GM12878 (cell line): ENCODE results near the gene RAE1. TPM values are rescaled to one million over a fixed set of nuclear protein-coding genes. Genes with fewer than 3 reads are reported as not detected.

ENCODE experiments used
- ATAC-seq: fragments of 200-7000 bp; cut with Tn5 transposase; 3 replicates; pipeline ENCODE4 v1.9.1; 2020; ENCODE audit warnings: mild to moderate bottlenecking, moderate library complexity
- BruUV-seq: library from RNA; stranded (reverse); fragments of 400-500 nt; replicated peaks from 2 replicates; lab custom pipeline; 2021; lab: Mats Ljungman, UMichigan
- CTCF ChIA-PET: fragments of 300-600 bp; sonication (Branson Sonifier 250); formaldehyde crosslinking; extraction: SDS; loops from one replicate; lab custom pipeline; 2021; ENCODE audit warnings: inconsistent platforms; lab: Yijun Ruan, JAX
- POLR2A ChIA-PET: fragments of 350-600 bp; formaldehyde crosslinking; extraction: SDS; loops from one replicate; lab custom pipeline; 2021; ENCODE audit warnings: inconsistent platforms; lab: Charles Lee
- RAD21 ChIA-PET: fragments of 300-600 bp; sonication (Branson Sonifier 250); formaldehyde crosslinking; loops from one replicate; lab custom pipeline; 2023; ENCODE audit warnings: antibody characterized with exemption; ENCODE audit not compliant: unreplicated experiment; lab: Charles Lee
- SMC1A ChIA-PET: fragments of 300-600 bp; sonication (Branson Sonifier 250); formaldehyde crosslinking; loops from one replicate; lab custom pipeline; 2023; ENCODE audit not compliant: unreplicated experiment, uncharacterized antibody; lab: Charles Lee
- DNase-seq: peaks from one replicate; pipeline ENCODE4 v3.0.0-alpha.2; 2011; ENCODE audit warnings: low read depth, low spot score
- FAIRE-seq: peaks from 3 replicates; lab custom pipeline; 2011; peaks lifted over from hg19 to GRCh38; lab: Jason Lieb, UNC
- H2AFZ ChIP-seq: 2 replicates; pipeline ENCODE4 v1.6.0; 2011; ENCODE audit warnings: low read depth, low read length, control low read depth; ENCODE audit not compliant: control insufficient read depth
- H3K27ac ChIP-seq: 2 replicates; pipeline ENCODE4 v1.5.1; 2011; ENCODE audit warnings: control low read depth; ENCODE audit not compliant: control insufficient read depth, insufficient read depth
- H3K27me3 ChIP-seq, 2 experiments: replicated peaks in 1 of 2; 2 replicates each; pipeline versions ENCODE4 v1.6.0 to v1.6.1; 2011; ENCODE audit warnings: low read length in 1 of 2; ENCODE audit not compliant: control insufficient read depth in 2 of 2, insufficient read depth in 2 of 2
- H3K36me3 ChIP-seq, 2 experiments: 2 replicates each; pipeline ENCODE4 v1.5.1; 2011; ENCODE audit warnings: low read length in 1 of 2; ENCODE audit not compliant: control insufficient read depth in 2 of 2, insufficient read depth in 2 of 2
- H3K4me1 ChIP-seq: 2 replicates; pipeline ENCODE4 v1.6.1; 2011; ENCODE audit warnings: mild to moderate bottlenecking, low read length, moderate library complexity, mixed read lengths; ENCODE audit not compliant: control insufficient read depth, insufficient read depth
- H3K4me2 ChIP-seq: 2 replicates; pipeline ENCODE4 v1.6.0; 2011; ENCODE audit warnings: control low read depth; ENCODE audit not compliant: control insufficient read depth, insufficient read depth
- H3K4me3 ChIP-seq: fragments of 200-600 bp; sonication (generic); 2 replicates; pipeline ENCODE4 v1.5.1; 2016
- H3K79me2 ChIP-seq: 2 replicates; pipeline ENCODE4 v1.6.0; 2011; ENCODE audit warnings: low read length; ENCODE audit not compliant: control insufficient read depth, insufficient read depth
- H3K9ac ChIP-seq: 2 replicates; pipeline ENCODE4 v1.8.0; 2011; ENCODE audit warnings: low read length, control low read depth, mixed read lengths; ENCODE audit not compliant: control insufficient read depth, insufficient read depth
- H3K9me3 ChIP-seq: replicated peaks from 3 replicates; pipeline ENCODE4 v1.5.1; 2011; ENCODE audit warnings: mild to moderate bottlenecking, low read length; ENCODE audit not compliant: control insufficient read depth, insufficient read depth
- H4K20me1 ChIP-seq: 2 replicates; pipeline ENCODE4 v1.6.0; 2011; ENCODE audit not compliant: control insufficient read depth, insufficient read depth
- DPF2 ChIP-seq: fragments of 450-650 bp; IDR thresholded peaks from 2 replicates; pipeline ENCODE4 v1.6.1; 2017; ENCODE audit warnings: mild to moderate bottlenecking
- ELK1 ChIP-seq: IDR thresholded peaks from 2 replicates; pipeline ENCODE4 v1.6.1; 2012; ENCODE audit warnings: low read depth, low read length, improper control_type of control experiment
- FOXM1 ChIP-seq: IDR thresholded peaks from 2 replicates; pipeline ENCODE4 v1.6.1; 2012; ENCODE audit warnings: low read depth, mild to moderate bottlenecking, inconsistent platforms, low read length, moderate library complexity
- GATAD2B ChIP-seq: fragments of 450-650 bp; conservative IDR thresholded peaks from 2 replicates; pipeline ENCODE4 v1.6.1; 2017; ENCODE audit warnings: low read depth, mild to moderate bottlenecking, moderate library complexity
- JUNB ChIP-seq: IDR thresholded peaks from 2 replicates; pipeline ENCODE4 v1.6.1; 2016; ENCODE audit warnings: antibody characterized with exemption, mild to moderate bottlenecking
- MEF2A ChIP-seq: IDR thresholded peaks from 2 replicates; pipeline ENCODE4 v1.6.1; 2011; ENCODE audit warnings: low read depth, mild to moderate bottlenecking, low read length, moderate library complexity; ENCODE audit not compliant: insufficient read depth
- MLLT1 ChIP-seq: fragments of 450-650 bp; IDR thresholded peaks from 2 replicates; pipeline ENCODE4 v1.6.1; 2016; ENCODE audit warnings: mild to moderate bottlenecking
- MXI1 ChIP-seq: fragments of 150-350 bp; IDR thresholded peaks from 2 replicates; pipeline ENCODE4 v1.6.1; 2011; ENCODE audit warnings: low read depth, mild to moderate bottlenecking, inconsistent platforms, low read length, improper control_type of control experiment
- POLR2A ChIP-seq: IDR thresholded peaks from 2 replicates; pipeline ENCODE4 v1.6.1; 2011; ENCODE audit warnings: low read depth, mild to moderate bottlenecking, low read length
- POLR2AphosphoS5 ChIP-seq: IDR thresholded peaks from 2 replicates; pipeline ENCODE4 v1.6.1; 2011; ENCODE audit warnings: mild to moderate bottlenecking, low read length, inconsistent platforms
- SUZ12 ChIP-seq: fragments of 200-600 bp; sonication (generic); IDR thresholded peaks from one replicate; pipeline ENCODE4 v1.6.1; 2018; ENCODE audit warnings: antibody characterized with exemption, mild to moderate bottlenecking; ENCODE audit not compliant: unreplicated experiment
- WGBS: methylation state at CpG from one replicate; pipeline ENCODE4 v1.1.6; 2016; ENCODE audit warnings: low lambda C conversion rate; ENCODE audit not compliant: insufficient replicate concordance, insufficient coverage; ENCODE audit errors: missing lambda C conversion rate; 5-methylcytosine and 5-hydroxymethylcytosine counted together
- in situ Hi-C: fragments of 300-500 bp; cut with MboI; formaldehyde crosslinking; loops from 9 replicates; pipeline ENCODE4 v1.14.3; 2018; ENCODE audit warnings: mixed read lengths
- intact Hi-C: fragments of 100-400 bp; cut with micrococcal nuclease; formaldehyde crosslinking; loops from one replicate; pipeline ENCODE4 v1.14.2; 2022; ENCODE audit not compliant: unreplicated experiment
- polyA plus RNA-seq, 11 experiments: library from polyadenylated mRNA; depleted of rRNA in 4 of 11; unstranded in 6 of 11; stranded (reverse) in 5 of 11; fragments of >200 nt; fragmentation: Nextera tagmentation in 4 of 11; fragmentation: Illumina TruSeq in 1 of 11; extraction: Ambion mirVana in 4 of 11; extraction: Trizol in 1 of 11; gene quantifications; 1 replicate in 1 of 11; 2 replicates in 10 of 11; pipeline versions ENCODE4 v1.2.1 to v1.2.3, GENCODE V29; 2011 to 2016; ENCODE audit warnings: inconsistent platforms in 2 of 11, missing spikeins in 2 of 11, low read depth in 1 of 11
- total RNA-seq, 4 experiments: library from RNA; depleted of rRNA in 3 of 4; stranded (reverse); fragments of >200 nt in 3 of 4; fragmentation: Illumina TruSeq in 1 of 4; extraction: Trizol in 1 of 4; gene quantifications; 2 replicates each; pipeline versions ENCODE4 v1.2.1 to v1.2.3, GENCODE V29; 2013 to 2021

The RAE1 gene
- total and polyA plus RNA-seq, 10 of the 15 experiments (the other 5 are each of a cell fraction or from before 2014, with no cell fraction given): 28.7 to 107 (median 49.3) TPM

DNA sequence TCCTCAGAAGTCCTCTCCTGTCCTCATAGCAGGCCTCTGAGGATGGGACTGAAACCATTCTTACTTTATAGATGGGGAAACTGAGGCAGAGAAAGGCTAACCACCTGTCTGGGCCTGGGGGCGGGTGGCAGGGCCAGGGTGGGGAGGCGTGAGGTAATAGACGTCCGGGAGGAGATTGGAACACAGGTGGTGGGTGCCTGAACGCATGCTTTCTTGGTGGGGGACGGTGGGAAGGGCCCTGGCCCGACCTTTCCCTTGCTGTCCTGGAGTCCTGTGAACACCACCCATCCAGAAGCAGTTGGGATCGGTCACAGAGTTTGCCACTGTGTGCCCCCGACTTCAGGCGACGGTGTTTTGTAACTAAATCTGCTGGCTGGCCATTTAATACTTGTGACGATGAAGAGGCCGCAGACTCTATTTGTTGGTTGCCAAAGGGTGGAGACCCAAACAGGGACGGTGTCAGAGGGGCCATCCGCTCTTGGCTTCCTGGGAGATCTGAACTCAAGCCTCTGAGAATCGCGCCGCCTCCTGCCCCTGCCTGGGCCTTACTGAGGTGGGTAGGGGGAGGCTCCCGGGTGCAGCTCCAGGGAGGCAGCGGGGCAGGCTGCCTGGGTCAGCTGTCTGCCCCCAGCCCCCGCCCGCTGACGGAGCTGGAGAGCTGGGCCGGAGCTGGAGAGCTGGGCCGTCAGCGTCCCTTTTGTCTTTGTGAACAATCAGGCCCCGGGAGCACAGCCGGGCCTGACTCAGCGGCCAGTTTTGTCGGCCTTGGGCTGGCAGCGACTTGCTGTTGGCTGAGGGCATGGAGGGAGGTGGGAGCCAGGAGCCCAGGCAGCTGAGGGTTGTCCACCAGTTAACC, 44.3 kb downstream of the RAE1 start:
- ATAC-seq (no peak), DNase-seq (no peak), FAIRE-seq (no peak)
- ChIA-PET RAD21 (no interaction called here), CTCF (interaction anchor here (0.5 to 1.0 kb wide), 3 partner anchors 15 to 98 kb away, joined by 3 read pairs; no protein-coding TSS in a partner anchor), POLR2A (no interaction called here), SMC1A (interaction anchor here (1.0 kb wide), 1 partner anchor 75 kb away, joined by 3 read pairs; no protein-coding TSS in a partner anchor)
- Histone ChIP-seq H3K4me1 (peaks cover 63% of the 10 kb centered on the region), H3K4me3 (peak overlapping the region; percentile 94; the same call in 1 of the 2 replicates), H3K79me2 (peaks cover 86% of the 10 kb centered on the region), H3K9me3 (no peaks in the 10 kb centered on the region), H3K27me3 (no peaks in the 10 kb centered on the region), H3K36me3 (peaks cover 13 to 24% of the 10 kb centered on the region in 2 experiments), H2AFZ (no peak overlapping the region), H3K27ac (no peak overlapping the region), H3K9ac (no peak overlapping the region), H4K20me1 (peaks cover 11% of the 10 kb centered on the region), H3K4me2 (peak overlapping the region; percentile 99)
- in situ Hi-C loops: loop anchor here (10.0 to 25.0 kb wide), 4 partner anchors 289 to 1609 kb away; partner anchors contain the start of genes CTSZ and STX16
- 95% methylated on average over 28 of the region's 31 CpGs for WGBS
- intact Hi-C loops: loop anchor here (5.0 to 10.0 kb wide), 2 partner anchors 222 to 289 kb away; no protein-coding TSS in a partner anchor
- TF ChIP-seq FOXM1 (no peak), MLLT1 (peak; percentile 93), ELK1 (no peak), MXI1 (no peak), GATAD2B (no peak), DPF2 (no peak), SUZ12 (no peak), POLR2A (peak; percentile 48), MEF2A (no peak), JUNB (no peak), POLR2AphosphoS5 (peak; percentile 15; the same call in 1 of the 2 replicates)
- BruUV-seq: no TSS peak
